K562 (cell line): ENCODE data around the gene IL4I1. TPM values are rescaled to one million over a fixed set of nuclear protein-coding genes. Genes with fewer than 3 reads are reported as not detected.

ENCODE experiments used
- BRD9 ChIP-seq: fragments of 450-650 bp; IDR thresholded peaks from 2 replicates; pipeline ENCODE4 v1.6.1; 2018; ENCODE audit warnings: low read depth; ENCODE audit not compliant: partially characterized antibody
- L3MBTL2 ChIP-seq: fragments of 450-650 bp; IDR thresholded peaks from 2 replicates; pipeline ENCODE4 v1.6.1; 2016; ENCODE audit warnings: mild to moderate bottlenecking, moderate library complexity
- MAZ ChIP-seq, 2 experiments: fragments of 450-650 bp in 1 of 2; sonication (generic) in 1 of 2; formaldehyde crosslinking; IDR thresholded peaks in 1 of 2; conservative IDR thresholded peaks in 1 of 2; 2 replicates each; pipeline versions ENCODE4 v1.4.0 to v1.5.0; 2020; ENCODE audit warnings: mild to moderate bottlenecking in 1 of 2, missing genetic modification reagents in 1 of 2
- MYNN ChIP-seq, 2 experiments: sonication (generic); formaldehyde crosslinking in 1 of 2; IDR thresholded peaks; 2 replicates each; pipeline versions ENCODE4 v1.5.0 to v1.6.1; 2016 to 2020; ENCODE audit warnings: antibody characterized with exemption in 1 of 2, missing genetic modification reagents in 1 of 2
- NRF1 ChIP-seq, 2 experiments: fragments of 450-650 bp; IDR thresholded peaks in 1 of 2; conservative IDR thresholded peaks in 1 of 2; 2 replicates each; pipeline ENCODE4 v1.6.1; 2014; ENCODE audit warnings: mild to moderate bottlenecking in 2 of 2
- PML ChIP-seq: IDR thresholded peaks from 2 replicates; pipeline ENCODE4 v1.6.1; 2012; ENCODE audit warnings: low read length, inconsistent platforms
- PRMT5 ChIP-seq: sonication (generic); formaldehyde crosslinking; IDR thresholded peaks from 2 replicates; pipeline ENCODE4 v1.5.0; 2020; ENCODE audit warnings: missing genetic modification reagents
- SNIP1 ChIP-seq: fragments of 450-650 bp; IDR thresholded peaks from 2 replicates; pipeline ENCODE4 v1.7.1; 2017; ENCODE audit warnings: low read depth, mild to moderate bottlenecking
- TEAD1 ChIP-seq, 2 experiments: fragments of 450-650 bp in 1 of 2; sonication (generic) in 1 of 2; formaldehyde crosslinking; IDR thresholded peaks; 2 replicates each; pipeline versions ENCODE4 v1.4.0 to v1.8.0; 2020 to 2022; ENCODE audit warnings: mild to moderate bottlenecking in 2 of 2, missing genetic modification reagents in 1 of 2
- U2AF1 ChIP-seq: fragments of 200-400 bp; formaldehyde crosslinking; optimal IDR thresholded peaks from 2 replicates; pipeline ENCODE3; 2017; ENCODE audit warnings: mild to moderate bottlenecking, low read depth, low read length, moderate library complexity
- ZBTB8A ChIP-seq: fragments of 450-650 bp; IDR thresholded peaks from 2 replicates; pipeline ENCODE4 v1.6.1; 2018; ENCODE audit warnings: mild to moderate bottlenecking, moderate library complexity; ENCODE audit not compliant: partially characterized antibody
- ZNF12 ChIP-seq: sonication (generic); formaldehyde crosslinking; IDR thresholded peaks from 2 replicates; pipeline ENCODE4 v1.4.0; 2020; ENCODE audit warnings: mild to moderate bottlenecking, missing genetic modification reagents
- ZNF184 ChIP-seq: sonication (generic); formaldehyde crosslinking; IDR thresholded peaks from 2 replicates; pipeline ENCODE4 v1.5.0; 2020; ENCODE audit warnings: missing genetic modification reagents
- ZNF384 ChIP-seq: IDR thresholded peaks from 2 replicates; pipeline ENCODE4 v1.6.1; 2012; ENCODE audit warnings: low read depth, low read length, improper control_type of control experiment
- ZNF766 ChIP-seq: fragments of 200-800 bp; sonication (Bioruptor generic); conservative IDR thresholded peaks from 2 replicates; pipeline ENCODE4 v1.6.1; 2016; ENCODE audit warnings: missing genetic modification characterization, missing compliant biosample characterization
- polyA plus RNA-seq, 8 experiments: library from polyadenylated mRNA; depleted of rRNA in 4 of 8; stranded (reverse) in 5 of 8; unstranded in 3 of 8; fragments of >200 nt; fragmentation: Nextera tagmentation in 2 of 8; fragmentation: Illumina TruSeq in 1 of 8; extraction: Ambion mirVana in 2 of 8; extraction: Trizol in 1 of 8; gene quantifications; 2 replicates each; pipeline versions ENCODE4 v1.2.1 to v1.2.3, GENCODE V29; 2011 to 2014; ENCODE audit warnings: inconsistent platforms in 1 of 8, missing spikeins in 1 of 8
- total RNA-seq, 7 experiments: library from RNA; depleted of rRNA in 6 of 7; stranded (reverse); fragments of >200 nt in 6 of 7; fragmentation: Illumina TruSeq in 2 of 7; extraction: Trizol in 2 of 7; gene quantifications; 2 replicates each; pipeline versions ENCODE4 v1.2.1 to v1.2.3, GENCODE V29; 2011 to 2021; ENCODE audit warnings: low replicate concordance in 1 of 7
- TF ChIP-seq, protein P1 (sequence below), 2 experiments: fragments of 450-650 bp; IDR thresholded peaks; 2 replicates each; pipeline ENCODE4 v1.6.1; 2016
- TF ChIP-seq, protein P2 (sequence below): IDR thresholded peaks from 2 replicates; pipeline ENCODE4 v1.6.1; 2016; ENCODE audit warnings: missing genetic modification characterization, missing compliant biosample characterization
- TF ChIP-seq, protein P3 (sequence below): fragments of 450-650 bp; IDR thresholded peaks from 2 replicates; pipeline ENCODE4 v1.6.1; 2016
- TF ChIP-seq, protein P4 (sequence below): fragments of 450-650 bp; conservative IDR thresholded peaks from 2 replicates; pipeline ENCODE4 v1.6.1; 2016; ENCODE audit warnings: missing genetic modification characterization, low read depth, mild to moderate bottlenecking, control low read depth, missing compliant biosample characterization
- TF ChIP-seq, protein P5 (sequence below): sonication (generic); formaldehyde crosslinking; IDR thresholded peaks from 2 replicates; pipeline ENCODE4 v1.8.0; 2022; ENCODE audit warnings: mild to moderate bottlenecking, missing genetic modification reagents

IL4I1 gene
- total and polyA plus RNA-seq, 9 of the 15 experiments (the other 6 are each of a cell fraction or from before 2014, with no cell fraction given) = 0.06 to 0.95 (median 0.43) TPM; not detected in 2

DNA sequence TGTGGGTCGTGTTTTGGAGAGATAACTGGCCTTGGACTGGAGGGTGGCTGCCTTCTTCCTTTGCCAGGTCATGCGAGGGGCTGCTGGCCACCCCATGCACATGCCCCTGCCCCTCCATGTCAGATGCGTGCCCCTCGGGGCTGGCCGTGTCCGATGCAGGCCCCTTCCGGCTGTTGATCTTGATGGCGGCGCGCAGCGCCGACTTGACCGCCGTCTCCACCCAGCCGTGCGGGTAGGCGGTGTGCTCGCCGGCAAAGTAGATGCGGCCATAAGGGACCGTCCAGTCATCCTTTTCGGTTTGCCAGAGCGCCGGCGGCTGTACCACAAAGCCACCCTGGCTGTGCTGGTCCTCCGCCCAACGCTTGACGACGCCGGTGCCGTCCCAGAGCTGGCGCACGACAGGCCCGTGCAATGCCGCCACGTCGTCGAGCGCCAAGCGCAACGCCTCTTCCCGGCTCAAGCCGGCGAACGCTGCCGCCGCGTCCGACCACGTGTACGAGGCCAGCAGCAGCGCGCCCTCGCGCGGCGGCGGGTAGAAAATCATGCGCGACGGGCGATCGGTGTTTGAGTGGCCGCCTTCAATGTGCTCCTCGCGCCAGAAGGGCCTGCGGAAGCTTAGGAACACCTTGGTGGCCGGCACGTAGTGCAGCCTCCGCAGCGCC is 6.9 kb downstream of the IL4I1 start (continued):
- peak; percentile 68 to 74 for TF ChIP-seq NRF1 (conservative IDR thresholded peaks at IDR 0.05 in 1 of 2, IDR thresholded peaks at IDR 0.05 in 1 of 2)
- peak; percentile 83; the same call in 1 of the 2 replicates for TF ChIP-seq ZNF766 (CRISPR knock-in tag)
- TF ChIP-seq, protein P1, sequence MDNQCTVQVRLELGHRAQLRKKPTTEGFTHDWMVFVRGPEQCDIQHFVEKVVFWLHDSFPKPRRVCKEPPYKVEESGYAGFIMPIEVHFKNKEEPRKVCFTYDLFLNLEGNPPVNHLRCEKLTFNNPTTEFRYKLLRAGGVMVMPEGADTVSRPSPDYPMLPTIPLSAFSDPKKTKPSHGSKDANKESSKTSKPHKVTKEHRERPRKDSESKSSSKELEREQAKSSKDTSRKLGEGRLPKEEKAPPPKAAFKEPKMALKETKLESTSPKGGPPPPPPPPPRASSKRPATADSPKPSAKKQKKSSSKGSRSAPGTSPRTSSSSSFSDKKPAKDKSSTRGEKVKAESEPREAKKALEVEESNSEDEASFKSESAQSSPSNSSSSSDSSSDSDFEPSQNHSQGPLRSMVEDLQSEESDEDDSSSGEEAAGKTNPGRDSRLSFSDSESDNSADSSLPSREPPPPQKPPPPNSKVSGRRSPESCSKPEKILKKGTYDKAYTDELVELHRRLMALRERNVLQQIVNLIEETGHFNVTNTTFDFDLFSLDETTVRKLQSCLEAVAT (IDR thresholded peaks at IDR 0.05) = peak in 1 of 2 experiments; percentile 60; a peak in 2 of 4 replicates
- TF ChIP-seq, protein P2, sequence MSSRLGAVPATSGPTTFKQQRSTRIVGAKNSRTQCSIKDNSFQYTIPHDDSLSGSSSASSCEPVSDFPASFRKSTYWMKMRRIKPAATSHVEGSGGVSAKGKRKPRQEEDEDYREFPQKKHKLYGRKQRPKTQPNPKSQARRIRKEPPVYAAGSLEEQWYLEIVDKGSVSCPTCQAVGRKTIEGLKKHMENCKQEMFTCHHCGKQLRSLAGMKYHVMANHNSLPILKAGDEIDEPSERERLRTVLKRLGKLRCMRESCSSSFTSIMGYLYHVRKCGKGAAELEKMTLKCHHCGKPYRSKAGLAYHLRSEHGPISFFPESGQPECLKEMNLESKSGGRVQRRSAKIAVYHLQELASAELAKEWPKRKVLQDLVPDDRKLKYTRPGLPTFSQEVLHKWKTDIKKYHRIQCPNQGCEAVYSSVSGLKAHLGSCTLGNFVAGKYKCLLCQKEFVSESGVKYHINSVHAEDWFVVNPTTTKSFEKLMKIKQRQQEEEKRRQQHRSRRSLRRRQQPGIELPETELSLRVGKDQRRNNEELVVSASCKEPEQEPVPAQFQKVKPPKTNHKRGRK = no peak
- peak; percentile 85; the same call in 1 of the 2 replicates for TF ChIP-seq ZNF12
- TF ChIP-seq L3MBTL2 = peak; percentile 100
- no peak for TF ChIP-seq PML
- TF ChIP-seq BRD9 = no peak
- TF ChIP-seq PRMT5 (CRISPR knock-in tag) = peak; percentile 92
- peak; percentile 43 to 98; a peak in 2 of 4 replicates for TF ChIP-seq TEAD1 (CRISPR knock-in tag; IDR thresholded peaks at IDR 0.05)
- TF ChIP-seq, protein P3, sequence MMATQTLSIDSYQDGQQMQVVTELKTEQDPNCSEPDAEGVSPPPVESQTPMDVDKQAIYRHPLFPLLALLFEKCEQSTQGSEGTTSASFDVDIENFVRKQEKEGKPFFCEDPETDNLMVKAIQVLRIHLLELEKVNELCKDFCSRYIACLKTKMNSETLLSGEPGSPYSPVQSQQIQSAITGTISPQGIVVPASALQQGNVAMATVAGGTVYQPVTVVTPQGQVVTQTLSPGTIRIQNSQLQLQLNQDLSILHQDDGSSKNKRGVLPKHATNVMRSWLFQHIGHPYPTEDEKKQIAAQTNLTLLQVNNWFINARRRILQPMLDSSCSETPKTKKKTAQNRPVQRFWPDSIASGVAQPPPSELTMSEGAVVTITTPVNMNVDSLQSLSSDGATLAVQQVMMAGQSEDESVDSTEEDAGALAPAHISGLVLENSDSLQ = 0 out of 2 replicates have a peak, but pooled peaks have one; percentile 37
- 0 out of 2 replicates have a peak, but pooled peaks have one; percentile 6 for TF ChIP-seq MYNN (IDR thresholded peaks at IDR 0.05)
- TF ChIP-seq MYNN (CRISPR knock-in tag; IDR thresholded peaks at IDR 0.05) = no peak
- TF ChIP-seq, protein P4, sequence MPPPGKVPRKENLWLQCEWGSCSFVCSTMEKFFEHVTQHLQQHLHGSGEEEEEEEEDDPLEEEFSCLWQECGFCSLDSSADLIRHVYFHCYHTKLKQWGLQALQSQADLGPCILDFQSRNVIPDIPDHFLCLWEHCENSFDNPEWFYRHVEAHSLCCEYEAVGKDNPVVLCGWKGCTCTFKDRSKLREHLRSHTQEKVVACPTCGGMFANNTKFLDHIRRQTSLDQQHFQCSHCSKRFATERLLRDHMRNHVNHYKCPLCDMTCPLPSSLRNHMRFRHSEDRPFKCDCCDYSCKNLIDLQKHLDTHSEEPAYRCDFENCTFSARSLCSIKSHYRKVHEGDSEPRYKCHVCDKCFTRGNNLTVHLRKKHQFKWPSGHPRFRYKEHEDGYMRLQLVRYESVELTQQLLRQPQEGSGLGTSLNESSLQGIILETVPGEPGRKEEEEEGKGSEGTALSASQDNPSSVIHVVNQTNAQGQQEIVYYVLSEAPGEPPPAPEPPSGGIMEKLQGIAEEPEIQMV = 0 out of 2 replicates have a peak, but pooled peaks have one; percentile 43
- no peak for TF ChIP-seq ZNF184 (CRISPR knock-in tag)
- TF ChIP-seq ZBTB8A = no peak
- peak; percentile 98 for TF ChIP-seq U2AF1
- peak; percentile 49; the same call in 1 of the 2 replicates for TF ChIP-seq ZNF384
- peak; percentile 71 to 95 for TF ChIP-seq MAZ (CRISPR knock-in tag; conservative IDR thresholded peaks at IDR 0.05 in 1 of 2, IDR thresholded peaks at IDR 0.05 in 1 of 2)
- TF ChIP-seq SNIP1 = no peak
- TF ChIP-seq, protein P5, sequence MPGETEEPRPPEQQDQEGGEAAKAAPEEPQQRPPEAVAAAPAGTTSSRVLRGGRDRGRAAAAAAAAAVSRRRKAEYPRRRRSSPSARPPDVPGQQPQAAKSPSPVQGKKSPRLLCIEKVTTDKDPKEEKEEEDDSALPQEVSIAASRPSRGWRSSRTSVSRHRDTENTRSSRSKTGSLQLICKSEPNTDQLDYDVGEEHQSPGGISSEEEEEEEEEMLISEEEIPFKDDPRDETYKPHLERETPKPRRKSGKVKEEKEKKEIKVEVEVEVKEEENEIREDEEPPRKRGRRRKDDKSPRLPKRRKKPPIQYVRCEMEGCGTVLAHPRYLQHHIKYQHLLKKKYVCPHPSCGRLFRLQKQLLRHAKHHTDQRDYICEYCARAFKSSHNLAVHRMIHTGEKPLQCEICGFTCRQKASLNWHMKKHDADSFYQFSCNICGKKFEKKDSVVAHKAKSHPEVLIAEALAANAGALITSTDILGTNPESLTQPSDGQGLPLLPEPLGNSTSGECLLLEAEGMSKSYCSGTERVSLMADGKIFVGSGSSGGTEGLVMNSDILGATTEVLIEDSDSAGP (CRISPR knock-in tag) = peak; percentile 78
